NT2/D1 (cell line): ENCODE data around the gene SERPINA10.

Experiments used
- SUZ12 ChIP-seq: IDR thresholded peaks from 2 replicates; pipeline ENCODE4 v1.6.1; 2011; ENCODE audit not compliant: insufficient read length, insufficient read depth; ENCODE audit errors: extremely low read depth
- YY1 ChIP-seq: IDR thresholded peaks from 2 replicates; pipeline ENCODE4 v1.6.1; 2011; ENCODE audit not compliant: insufficient read length, insufficient read depth
- ZNF274 ChIP-seq: IDR thresholded peaks from 2 replicates; pipeline ENCODE4 v1.6.1; 2011; ENCODE audit warnings: mild to moderate bottlenecking, low read depth, low read length

DNA sequence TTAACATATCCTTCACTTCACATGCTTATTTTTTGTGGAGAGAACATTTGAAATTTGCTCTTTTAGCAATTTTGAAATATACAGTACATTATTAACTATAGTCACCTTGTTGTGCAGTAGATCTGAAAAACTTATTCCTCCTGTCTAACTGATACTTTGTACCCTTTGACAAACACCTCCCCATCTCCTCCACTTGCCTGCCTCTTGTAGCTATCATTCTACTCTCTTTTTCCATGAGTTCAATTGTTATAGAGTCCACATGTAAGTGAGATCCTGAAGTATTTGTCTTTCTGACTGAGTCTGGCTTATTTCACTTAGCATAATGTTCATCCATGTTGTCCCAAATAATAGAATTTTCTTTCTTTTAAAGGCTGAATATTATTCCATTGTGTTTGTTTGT lies 39.5 kb upstream of the SERPINA10 start:
- no peak for TF ChIP-seq ZNF274
- no peak for TF ChIP-seq YY1
- no peak for TF ChIP-seq SUZ12
